ENCODE measurements around the gene TAPBP. TPM values are rescaled to one million over a fixed set of nuclear protein-coding genes. Genes with fewer than 3 reads are reported as not detected.

TAPBP gene
- total RNA-seq, 1 experiment from 2014 or later: 80.1 TPM

GRCh38 chr6:33288141-33288920 lies 25.5 kb downstream of the TAPBP start:
- Histone ChIP-seq H2AFZ (ENCODE audit: low read depth, low read length, poor library complexity, severe bottlenecking) (peak overlapping the region; percentile 99), H4K20me1 (ENCODE audit: insufficient read depth) (no peaks in the 10 kb centered on the region), H3K27me3 (ENCODE audit: insufficient read depth, low read length) (no peaks in the 10 kb centered on the region), H3K9me2 (ENCODE audit: insufficient read depth) (no peaks in the 10 kb centered on the region), H3K27ac (ENCODE audit: low read depth, low read length) (peak overlapping the region; percentile 67), H3K4me3 (replicated peaks in 1 of 2; ENCODE audit: low read depth in 1 of 2, low read length in 2 of 2) (peak overlapping the region; percentile 97), H3K36me3 (ENCODE audit: control insufficient read depth in 1 of 2, insufficient read depth in 2 of 2, low read length in 2 of 2) (peaks cover 32 to 40% of the 10 kb centered on the region in 2 experiments; a peak in 3 of 4 replicates), H3K9ac (ENCODE audit: low read length) (peak overlapping the region; percentile 90), H3K9me3 (ENCODE audit: control insufficient read depth in 1 of 2, insufficient read depth in 1 of 2, low read depth in 1 of 2, low read length in 2 of 2) (no peaks in the 10 kb centered on the region), H3K4me2 (ENCODE audit: low read length) (peak overlapping the region; percentile 96), H3K4me1 (ENCODE audit: control insufficient read depth in 1 of 2, insufficient read depth in 2 of 2, low read length in 2 of 2) (peaks cover 10 to 15% of the 10 kb centered on the region in 2 experiments), H3K79me2 (ENCODE audit: insufficient read depth, low read length) (peaks cover 54% of the 10 kb centered on the region)
- RAD21 ChIA-PET (ENCODE audit: low non-redundant PET in 1 of 2, low total read pairs in 2 of 2, uncharacterized antibody in 2 of 2, unreplicated experiment in 2 of 2): no interaction called here
- CTCF ChIA-PET: interaction anchor here (1.7 to 2.3 kb wide), 4 partner anchors 9 to 11 kb away, joined by 5 to 11 read pairs (median 6); partner anchors contain the start of genes B3GALT4 and RGL2
- TF ChIP-seq ZFX (IDR thresholded peaks at IDR 0.05): peak; percentile 23; the same call in 1 of the 2 replicates
- no peak for TF ChIP-seq CEBPB (IDR thresholded peaks at IDR 0.05; ENCODE audit: low read depth)
- intact Hi-C loops (cut with micrococcal nuclease): loop anchor here (5.0 kb wide), 1 partner anchor 104 kb away; the partner anchor contains the start of gene KIFC1
- DNase-seq (ENCODE audit: low read depth, low spot score) (no peak), ATAC-seq (no peak)
- TSS peak; percentile 72 for BruUV-seq (replicated peaks)
- POLR2A ChIA-PET: interaction anchor here (1.1 to 2.1 kb wide), 4 partner anchors 9 to 17 kb away, joined by 9 to 11 read pairs (median 10); partner anchors contain the start of genes B3GALT4, RPS18 and VPS52

- Histone ChIP-seq H3K36me3 (ENCODE audit: control insufficient read depth in 1 of 2, insufficient read depth in 2 of 2, low read length in 2 of 2) (peaks cover 33 to 47% of the 10 kb centered on the region in 2 experiments; a peak in 3 of 4 replicates), H3K27me3 (ENCODE audit: insufficient read depth, low read length) (no peaks in the 10 kb centered on the region), H2AFZ (ENCODE audit: low read depth, low read length, poor library complexity, severe bottlenecking) (no peak overlapping the region), H3K9me2 (ENCODE audit: insufficient read depth) (no peaks in the 10 kb centered on the region), H3K9me3 (ENCODE audit: control insufficient read depth in 1 of 2, insufficient read depth in 1 of 2, low read depth in 1 of 2, low read length in 2 of 2) (no peaks in the 10 kb centered on the region), H3K27ac (ENCODE audit: low read depth, low read length) (no peak overlapping the region), H3K79me2 (ENCODE audit: insufficient read depth, low read length) (peaks cover 55% of the 10 kb centered on the region), H4K20me1 (ENCODE audit: insufficient read depth) (no peaks in the 10 kb centered on the region), H3K9ac (ENCODE audit: low read length) (no peak overlapping the region; the same call in 1 of the 2 replicates), H3K4me1 (ENCODE audit: control insufficient read depth in 1 of 2, insufficient read depth in 2 of 2, low read length in 2 of 2) (peaks cover 10 to 15% of the 10 kb centered on the region in 2 experiments), H3K4me3 (replicated peaks in 1 of 2; ENCODE audit: low read depth in 1 of 2, low read length in 2 of 2) (peak overlapping the region in 1 of 2 experiments; percentile 97; a peak in 1 of 4 replicates), H3K4me2 (ENCODE audit: low read length) (peak overlapping the region; percentile 96)
- ChIA-PET POLR2A (no interaction called here), CTCF (no interaction called here), RAD21 (ENCODE audit: low non-redundant PET in 1 of 2, low total read pairs in 2 of 2, uncharacterized antibody in 2 of 2, unreplicated experiment in 2 of 2) (no interaction called here)
- intact Hi-C loops (cut with micrococcal nuclease): loop anchor here (5.0 kb wide), 1 partner anchor 105 kb away; the partner anchor contains the start of gene KIFC1
- ATAC-seq (no peak), DNase-seq (ENCODE audit: low read depth, low spot score) (no peak)
- no TSS peak for BruUV-seq (replicated peaks)
- TF ChIP-seq EZH2 (IDR thresholded peaks at IDR 0.05) (no peak), CEBPB (IDR thresholded peaks at IDR 0.05; ENCODE audit: low read depth) (no peak), CBX3 (IDR thresholded peaks at IDR 0.05; ENCODE audit: low read depth) (no peak), EGR1 (IDR thresholded peaks at IDR 0.05; ENCODE audit: low read depth) (no peak), EZH2phosphoT487 (IDR thresholded peaks at IDR 0.05; ENCODE audit: borderline replicate concordance) (no peak), ZNF274 (IDR thresholded peaks at IDR 0.05; ENCODE audit: low read depth, low read length) (no peak), ATF3 (IDR thresholded peaks at IDR 0.05) (no peak), POLR2A (IDR thresholded peaks at IDR 0.05; ENCODE audit: borderline replicate concordance, extremely low read depth, insufficient read depth, insufficient read length) (no peak), POLR2AphosphoS5 (IDR thresholded peaks at IDR 0.05; ENCODE audit: low read depth, low read length) (no peak), ELF1 (IDR thresholded peaks at IDR 0.05; ENCODE audit: borderline replicate concordance, low read depth) (no peak), ZBTB33 (IDR thresholded peaks at IDR 0.05; ENCODE audit: extremely low read depth, insufficient replicate concordance, low read length) (no peak), SP1 (IDR thresholded peaks at IDR 0.05; ENCODE audit: low read depth) (no peak), SIN3A (IDR thresholded peaks at IDR 0.05; ENCODE audit: low read depth) (no peak), ZFX (IDR thresholded peaks at IDR 0.05) (no peak), FOSL1 (IDR thresholded peaks at IDR 0.05; ENCODE audit: low read depth) (no peak), RAD21 (IDR thresholded peaks at IDR 0.05; ENCODE audit: low read depth) (no peak)
These were observed 26.6 kb downstream of the TAPBP start for GRCh38 chr6:33286946-33287914.

Data from HCT116 (cell line).